ENCODE results near the gene PSMD13.

The PSMD13 gene

GRCh38 chr11:278001-278951 is 41.5 kb downstream of the PSMD13 start, which contains the start of gene NLRP6:
TSS of gene NLRP6 (plus strand) at chr11:278407. CDS start at chr11:278570, 163 bp downstream.
- no peaks in the 10 kb centered on the region for H3K36me3 ChIP-seq
- TF ChIP-seq Cebpa-rat (IDR thresholded peaks at IDR 0.05), result no peak
- peak within 1 kb of the TSS in 9 of 10 experiments; percentile 11 to 57 (median 43); a peak in 10 of 20 replicates for H3K4me3 ChIP-seq
- peaks cover 32 to 77% (median 38%) of the 10 kb centered on the region in 10 experiments for H3K4me1 ChIP-seq
- H4K20me1 ChIP-seq, result peaks cover 0 to 29% (median 7%) of the 10 kb centered on the region in 11 experiments; a peak in 10 of 22 replicates
- 0 out of 22 replicates have a peak within 1 kb of the TSS, but pooled peaks of 1 of the 11 experiments have one; percentile 68 for H3K9ac ChIP-seq
- H3K4me2 ChIP-seq, result peak within 1 kb of the TSS; percentile 46 to 84 (median 64); a peak in 21 of 22 replicates
- peaks cover 53 to 70% (median 60%) of the 10 kb centered on the region in 11 experiments for H3K27me3 ChIP-seq
- no peak within 1 kb of the TSS; a peak in 1 of 22 replicates for H3K27ac ChIP-seq
- peaks cover 0 to 31% (median 17%) of the 10 kb centered on the region in 11 experiments; a peak in 20 of 22 replicates for H3K9me3 ChIP-seq (replicated peaks in 1 of 11)

- TF ChIP-seq Cebpa-rat (IDR thresholded peaks at IDR 0.05), result no peak
- peaks cover 63 to 81% (median 70%) of the 10 kb centered on the region in 11 experiments for H3K27me3 ChIP-seq
- no peaks in the 10 kb centered on the region for H3K36me3 ChIP-seq
- H3K4me1 ChIP-seq, result peaks cover 32 to 69% (median 38%) of the 10 kb centered on the region in 10 experiments
- H3K9ac ChIP-seq, result peak overlapping the region in 5 of 11 experiments; percentile 14 to 68 (median 37); a peak in 4 of 22 replicates
- peaks cover 0 to 29% (median 7%) of the 10 kb centered on the region in 11 experiments; a peak in 10 of 22 replicates for H4K20me1 ChIP-seq
- peaks cover 0 to 31% (median 17%) of the 10 kb centered on the region in 11 experiments; a peak in 19 of 22 replicates for H3K9me3 ChIP-seq (replicated peaks in 1 of 11)
- peak overlapping the region; percentile 46 to 84 (median 64) for H3K4me2 ChIP-seq
- H3K27ac ChIP-seq, result peak overlapping the region in 1 of 11 experiments; percentile 31; a peak in 2 of 22 replicates
- H3K4me3 ChIP-seq, result peak overlapping the region; percentile 11 to 57 (median 44); a peak in 19 of 20 replicates
Measured at GRCh38 chr11:279040-279965, 42.5 kb downstream of the PSMD13 start.

GRCh38 chr11:279966-280705 is 43.4 kb downstream of the PSMD13 start:
- H3K4me1 ChIP-seq, result peaks cover 32 to 61% (median 38%) of the 10 kb centered on the region in 10 experiments
- no peaks in the 10 kb centered on the region for H3K36me3 ChIP-seq
- peak overlapping the region in 1 of 11 experiments; percentile 31; a peak in 2 of 22 replicates for H3K27ac ChIP-seq
- peak overlapping the region in 3 of 11 experiments; percentile 14 to 68 (median 48); a peak in 3 of 22 replicates for H3K9ac ChIP-seq
- TF ChIP-seq Cebpa-rat (IDR thresholded peaks at IDR 0.05), result no peak
- H3K4me3 ChIP-seq, result peak overlapping the region; percentile 11 to 57 (median 44); a peak in 19 of 20 replicates
- H4K20me1 ChIP-seq, result peaks cover 0 to 29% (median 7%) of the 10 kb centered on the region in 11 experiments; a peak in 10 of 22 replicates
- peak overlapping the region; percentile 46 to 84 (median 64) for H3K4me2 ChIP-seq
- H3K9me3 ChIP-seq (replicated peaks in 1 of 11), result peaks cover 0 to 31% (median 17%) of the 10 kb centered on the region in 11 experiments; a peak in 19 of 22 replicates
- peaks cover 67 to 89% (median 79%) of the 10 kb centered on the region in 11 experiments for H3K27me3 ChIP-seq

- no peaks in the 10 kb centered on the region for H3K36me3 ChIP-seq
- H3K4me1 ChIP-seq, result peaks cover 32 to 53% (median 38%) of the 10 kb centered on the region in 10 experiments
- H3K27ac ChIP-seq, result no peak overlapping the region
- peaks cover 0 to 29% (median 7%) of the 10 kb centered on the region in 11 experiments; a peak in 11 of 22 replicates for H4K20me1 ChIP-seq
- H3K9ac ChIP-seq, result no peak overlapping the region; a peak in 1 of 22 replicates
- H3K4me3 ChIP-seq, result peak overlapping the region in 8 of 10 experiments; percentile 11 to 57 (median 45); a peak in 9 of 20 replicates
- no peak for TF ChIP-seq Cebpa-rat (IDR thresholded peaks at IDR 0.05)
- H3K4me2 ChIP-seq, result peak overlapping the region; percentile 46 to 84 (median 64)
- H3K9me3 ChIP-seq (replicated peaks in 1 of 11), result peaks cover 0 to 31% (median 15%) of the 10 kb centered on the region in 11 experiments; a peak in 19 of 22 replicates
- H3K27me3 ChIP-seq, result peaks cover 75 to 96% (median 86%) of the 10 kb centered on the region in 11 experiments
Measured at GRCh38 chr11:280706-281485, 44.1 kb downstream of the PSMD13 start.

GRCh38 chr11:281486-282161 is 44.8 kb downstream of the PSMD13 start:
- peaks cover 81 to 100% (median 94%) of the 10 kb centered on the region in 11 experiments for H3K27me3 ChIP-seq
- H3K27ac ChIP-seq, result no peak overlapping the region
- H3K9me3 ChIP-seq (replicated peaks in 1 of 11), result peaks cover 0 to 23% (median 10%) of the 10 kb centered on the region in 11 experiments; a peak in 15 of 22 replicates
- no peaks in the 10 kb centered on the region for H3K36me3 ChIP-seq
- peak overlapping the region; percentile 46 to 84 (median 64) for H3K4me2 ChIP-seq
- H3K4me1 ChIP-seq, result peaks cover 33 to 53% (median 38%) of the 10 kb centered on the region in 10 experiments
- H3K4me3 ChIP-seq, result peak overlapping the region in 2 of 10 experiments; percentile 35; a peak in 5 of 20 replicates
- no peak overlapping the region; a peak in 1 of 22 replicates for H3K9ac ChIP-seq
- peaks cover 0 to 29% (median 7%) of the 10 kb centered on the region in 11 experiments; a peak in 11 of 22 replicates for H4K20me1 ChIP-seq
- TF ChIP-seq Cebpa-rat (IDR thresholded peaks at IDR 0.05), result no peak

GRCh38 chr11:282171-282570 is 45.4 kb downstream of the PSMD13 start:
- Histone ChIP-seq H3K9ac (0 out of 22 replicates have a peak overlapping the region, but pooled peaks of 1 of the 11 experiments have one; percentile 18), H4K20me1 (peaks cover 0 to 29% (median 7%) of the 10 kb centered on the region in 11 experiments; a peak in 11 of 22 replicates), H3K27ac (no peak overlapping the region), H3K9me3 (replicated peaks in 1 of 11) (peaks cover 0 to 20% (median 6%) of the 10 kb centered on the region in 11 experiments; a peak in 13 of 22 replicates), H3K4me3 (no peak overlapping the region), H3K27me3 (peaks cover 85 to 100% (median 98%) of the 10 kb centered on the region in 11 experiments), H3K4me2 (peak overlapping the region in 8 of 11 experiments; percentile 7 to 84 (median 38); a peak in 10 of 22 replicates), H3K36me3 (no peaks in the 10 kb centered on the region), H3K4me1 (peaks cover 36 to 54% (median 43%) of the 10 kb centered on the region in 10 experiments)
- no peak for TF ChIP-seq Cebpa-rat (IDR thresholded peaks at IDR 0.05)

Data from BLaER1 treated with 17β-estradiol and CSF1 and Interleukin-3, amounts not matched to agents 10 nM and 100 nM (cell line).